Thyroid gland (tissue), 4 donors: ENCODE measurements around the gene GGT5.

Experiments used
- POLR2A ChIP-seq, 2 donors: fragments of 450-650 bp; IDR thresholded peaks; one replicate each; pipeline ENCODE4 v1.6.1; 2017; ENCODE audit warnings: antibody characterized with exemption in 2 of 2, mild to moderate bottlenecking in 2 of 2, moderate library complexity in 1 of 2
- TF ChIP-seq, protein P1 (sequence below), 6 experiments: fragments of 200-600 bp in 3 of 6; fragments of 450-650 bp in 3 of 6; sonication (generic) in 3 of 6; IDR thresholded peaks; one replicate each; pipeline ENCODE4 v1.5.1; 2016 to 2019; ENCODE audit warnings: antibody characterized with exemption in 6 of 6, mild to moderate bottlenecking in 2 of 6, inconsistent platforms in 1 of 6, moderate library complexity in 1 of 6

DNA sequence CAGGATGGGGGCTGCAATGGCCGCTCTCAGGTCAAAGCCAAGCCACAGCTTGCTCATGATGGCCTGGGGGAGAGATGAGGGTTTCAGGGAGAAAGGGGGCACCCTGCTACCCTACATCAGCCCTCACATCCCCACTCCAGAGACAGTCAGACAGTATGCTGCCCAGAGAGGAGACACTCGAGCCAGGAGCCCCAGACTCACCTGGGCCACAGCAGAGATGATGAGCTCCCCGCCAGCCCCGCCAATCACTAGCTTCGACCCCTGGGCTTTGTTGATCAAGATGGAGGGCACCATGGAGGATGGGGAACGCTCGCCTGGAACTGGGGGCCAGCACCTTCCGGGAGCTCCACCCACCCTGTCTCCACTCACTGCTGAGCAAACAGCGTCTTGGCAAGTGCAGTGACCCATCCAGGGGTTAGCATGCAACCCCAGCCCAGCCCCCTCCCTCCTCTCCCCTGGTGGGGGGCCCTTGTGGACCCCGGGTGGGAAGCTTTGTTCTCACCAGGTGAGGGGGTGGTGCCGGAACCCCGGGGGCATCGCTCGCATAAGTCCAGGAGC, 19.8 kb downstream of the GGT5 start:
- TF ChIP-seq, protein P1, sequence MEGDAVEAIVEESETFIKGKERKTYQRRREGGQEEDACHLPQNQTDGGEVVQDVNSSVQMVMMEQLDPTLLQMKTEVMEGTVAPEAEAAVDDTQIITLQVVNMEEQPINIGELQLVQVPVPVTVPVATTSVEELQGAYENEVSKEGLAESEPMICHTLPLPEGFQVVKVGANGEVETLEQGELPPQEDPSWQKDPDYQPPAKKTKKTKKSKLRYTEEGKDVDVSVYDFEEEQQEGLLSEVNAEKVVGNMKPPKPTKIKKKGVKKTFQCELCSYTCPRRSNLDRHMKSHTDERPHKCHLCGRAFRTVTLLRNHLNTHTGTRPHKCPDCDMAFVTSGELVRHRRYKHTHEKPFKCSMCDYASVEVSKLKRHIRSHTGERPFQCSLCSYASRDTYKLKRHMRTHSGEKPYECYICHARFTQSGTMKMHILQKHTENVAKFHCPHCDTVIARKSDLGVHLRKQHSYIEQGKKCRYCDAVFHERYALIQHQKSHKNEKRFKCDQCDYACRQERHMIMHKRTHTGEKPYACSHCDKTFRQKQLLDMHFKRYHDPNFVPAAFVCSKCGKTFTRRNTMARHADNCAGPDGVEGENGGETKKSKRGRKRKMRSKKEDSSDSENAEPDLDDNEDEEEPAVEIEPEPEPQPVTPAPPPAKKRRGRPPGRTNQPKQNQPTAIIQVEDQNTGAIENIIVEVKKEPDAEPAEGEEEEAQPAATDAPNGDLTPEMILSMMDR (IDR thresholded peaks at IDR 0.05), result no peak
- TF ChIP-seq POLR2A (IDR thresholded peaks at IDR 0.05), result no peak
